NCI-H345 treated with DMSO at 0.1 percent for 48 hours (cell line): ENCODE results near the gene POLR3C.
"Not testable (repeated sequence)": the region's sequence is repeated elsewhere in the genome, so short reads cannot be mapped to it uniquely, and the experiment has no call there.

Experiments used
- DNase-seq: peaks from one replicate; lab custom pipeline; 2025; ENCODE audit not compliant: unreplicated experiment; lab: John Stamatoyannopoulos, UW

The POLR3C gene

GRCh38 chr1:145823565-145824498, at the start of gene POLR3C, which contains the start of gene RNF115:
TSS of gene POLR3C (plus strand) at chr1:145824200. CDS start at chr1:145825777, 1,577 bp downstream.
TSS of gene RNF115 (minus strand) at chr1:145824095. CDS start at chr1:145823873, 222 bp downstream.
- peak; percentile 95 for DNase-seq

GRCh38 chr1:145777357-145778145, 46.4 kb upstream of the POLR3C start:
- DNase-seq = no peak

- DNase-seq = no peak
Observed at GRCh38 chr1:145778146-145778540, 45.9 kb upstream of the POLR3C start.

GRCh38 chr1:145782272-145783099, 41.5 kb upstream of the POLR3C start:
- DNase-seq = no peak

GRCh38 chr1:145784409-145784808, 39.6 kb upstream of the POLR3C start:
- no peak for DNase-seq

GRCh38 chr1:145785547-145785946, 38.5 kb upstream of the POLR3C start:
- peak; percentile 57 for DNase-seq

- no peak for DNase-seq
Observed at GRCh38 chr1:145786271-145786670, 37.7 kb upstream of the POLR3C start.

GRCh38 chr1:145788580-145788979, 35.4 kb upstream of the POLR3C start:
- no peak for DNase-seq

- DNase-seq = not testable (repeated sequence)
Observed at GRCh38 chr1:145791860-145792259, 32.1 kb upstream of the POLR3C start.

- DNase-seq = no peak
Observed at GRCh38 chr1:145792484-145792883, 31.5 kb upstream of the POLR3C start.

- DNase-seq = no peak
Observed at GRCh38 chr1:145795257-145795881, 28.6 kb upstream of the POLR3C start.

- no peak for DNase-seq
Observed at GRCh38 chr1:145796753-145797152, 27.2 kb upstream of the POLR3C start.

- no peak for DNase-seq
Observed at GRCh38 chr1:145799806-145800205, 24.2 kb upstream of the POLR3C start.

- no peak for DNase-seq
Observed at GRCh38 chr1:145804235-145805045, 19.6 kb upstream of the POLR3C start.

GRCh38 chr1:145805057-145805456, 18.9 kb upstream of the POLR3C start:
- DNase-seq = no peak

- DNase-seq = no peak
Observed at GRCh38 chr1:145806408-145806807, 17.6 kb upstream of the POLR3C start.

- no peak for DNase-seq
Observed at GRCh38 chr1:145806844-145807243, 17.2 kb upstream of the POLR3C start.

GRCh38 chr1:145812977-145813810, 10.8 kb upstream of the POLR3C start:
- DNase-seq = not testable (repeated sequence)

GRCh38 chr1:145818095-145818494, 5.9 kb upstream of the POLR3C start:
- not testable (repeated sequence) for DNase-seq
